Right renal cortex interstitium (tissue), 3 donors: Measurements from ENCODE around the gene B4GALNT2. TPM values are rescaled to one million over a fixed set of nuclear protein-coding genes. Genes with fewer than 3 reads are reported as not detected.
"Not testable (repeated sequence)": the region's sequence is repeated elsewhere in the genome, so short reads cannot be mapped to it uniquely, and the experiment has no call there.

Experiments
- DNase-seq, 3 donors: peaks; one replicate each; pipeline ENCODE4 v3.0.0-alpha.2; 2013; ENCODE audit warnings: low read depth in 3 of 3, low spot score in 2 of 3
- polyA plus RNA-seq, 3 donors: library from polyadenylated mRNA; unstranded; fragments of 120-200 nt; gene quantifications; one replicate each; pipeline ENCODE4 v1.2.1, GENCODE V29; 2013; ENCODE audit not compliant: insufficient read length in 3 of 3

Gene B4GALNT2
- polyA plus RNA-seq, 3 donors, result 0.50 to 1.9 (median 0.79) TPM

GRCh38 chr17:49117587-49118230 lies 14.9 kb upstream of the B4GALNT2 start:
- no peak for DNase-seq

GRCh38 chr17:49120166-49120565 lies 12.4 kb upstream of the B4GALNT2 start:
- no peak for DNase-seq

GRCh38 chr17:49121696-49122292 lies 10.8 kb upstream of the B4GALNT2 start:
- no peak for DNase-seq

GRCh38 chr17:49122566-49122965 lies 10.0 kb upstream of the B4GALNT2 start:
- DNase-seq, result no peak

GRCh38 chr17:49123061-49123460 lies 9.5 kb upstream of the B4GALNT2 start:
- no peak for DNase-seq

GRCh38 chr17:49125449-49125848 lies 7.1 kb upstream of the B4GALNT2 start:
- no peak for DNase-seq

- not testable (repeated sequence) for DNase-seq
These were observed 6.2 kb upstream of the B4GALNT2 start for GRCh38 chr17:49126183-49126859.

- not testable (repeated sequence) for DNase-seq
These were observed 3.1 kb upstream of the B4GALNT2 start for GRCh38 chr17:49129359-49129950.

- DNase-seq, result no peak
These were observed 1.7 kb upstream of the B4GALNT2 start for GRCh38 chr17:49130891-49131290.

- DNase-seq, result no peak
These were observed 261 bp upstream of the B4GALNT2 start for GRCh38 chr17:49132317-49132698.

- DNase-seq, result no peak
These were observed 3.8 kb downstream of the B4GALNT2 start for GRCh38 chr17:49136335-49136734.

GRCh38 chr17:49145654-49146053 lies 13.1 kb downstream of the B4GALNT2 start:
- DNase-seq, result not testable (repeated sequence)

- DNase-seq, result no peak
These were observed 14.2 kb downstream of the B4GALNT2 start for GRCh38 chr17:49146620-49147306.

GRCh38 chr17:49148171-49148570 lies 15.6 kb downstream of the B4GALNT2 start:
- no peak for DNase-seq

GRCh38 chr17:49151996-49152395 lies 19.4 kb downstream of the B4GALNT2 start:
- no peak for DNase-seq

- DNase-seq, result no peak
These were observed 23.7 kb downstream of the B4GALNT2 start for GRCh38 chr17:49156256-49156655.

GRCh38 chr17:49157784-49158183 lies 25.2 kb downstream of the B4GALNT2 start:
- no peak for DNase-seq

GRCh38 chr17:49162866-49163265 lies 30.3 kb downstream of the B4GALNT2 start:
- no peak for DNase-seq

- DNase-seq, result no peak
These were observed 32.6 kb downstream of the B4GALNT2 start for GRCh38 chr17:49165143-49165542.

GRCh38 chr17:49168706-49169105 lies 36.1 kb downstream of the B4GALNT2 start:
- no peak for DNase-seq

GRCh38 chr17:49170216-49170615 lies 37.6 kb downstream of the B4GALNT2 start:
- DNase-seq, result no peak
